C4-2B (cell line): ENCODE data around the gene DNAH6.

Experiments used
- ZFX ChIP-seq: fragments of 450-650 bp; IDR thresholded peaks from 2 replicates; pipeline ENCODE4 v1.6.1; 2017
- TF ChIP-seq, protein P1 (sequence below): fragments of 450-650 bp; conservative IDR thresholded peaks from 2 replicates; pipeline ENCODE4 v1.5.1; 2017; ENCODE audit warnings: mild to moderate bottlenecking

DNA sequence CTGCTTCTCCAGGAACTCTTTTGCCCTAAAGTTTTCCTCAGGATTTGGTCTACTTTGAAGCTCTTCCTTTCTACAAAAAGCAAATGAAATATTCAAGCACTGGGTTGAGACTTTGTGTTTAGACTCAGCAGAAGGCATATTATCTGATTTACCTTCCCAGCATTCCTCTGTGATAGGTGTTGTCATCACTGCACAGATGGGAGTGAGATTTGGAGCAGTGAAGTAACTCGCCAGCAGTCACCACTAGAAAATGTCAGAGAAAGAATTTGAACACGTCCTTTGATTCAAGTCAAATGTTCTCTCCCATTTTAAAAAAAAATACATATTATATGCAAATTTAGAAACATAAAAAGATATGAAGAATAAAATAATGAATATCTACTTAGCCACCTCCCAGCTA lies 112.2 kb downstream of the DNAH6 start:
- TF ChIP-seq, protein P1, sequence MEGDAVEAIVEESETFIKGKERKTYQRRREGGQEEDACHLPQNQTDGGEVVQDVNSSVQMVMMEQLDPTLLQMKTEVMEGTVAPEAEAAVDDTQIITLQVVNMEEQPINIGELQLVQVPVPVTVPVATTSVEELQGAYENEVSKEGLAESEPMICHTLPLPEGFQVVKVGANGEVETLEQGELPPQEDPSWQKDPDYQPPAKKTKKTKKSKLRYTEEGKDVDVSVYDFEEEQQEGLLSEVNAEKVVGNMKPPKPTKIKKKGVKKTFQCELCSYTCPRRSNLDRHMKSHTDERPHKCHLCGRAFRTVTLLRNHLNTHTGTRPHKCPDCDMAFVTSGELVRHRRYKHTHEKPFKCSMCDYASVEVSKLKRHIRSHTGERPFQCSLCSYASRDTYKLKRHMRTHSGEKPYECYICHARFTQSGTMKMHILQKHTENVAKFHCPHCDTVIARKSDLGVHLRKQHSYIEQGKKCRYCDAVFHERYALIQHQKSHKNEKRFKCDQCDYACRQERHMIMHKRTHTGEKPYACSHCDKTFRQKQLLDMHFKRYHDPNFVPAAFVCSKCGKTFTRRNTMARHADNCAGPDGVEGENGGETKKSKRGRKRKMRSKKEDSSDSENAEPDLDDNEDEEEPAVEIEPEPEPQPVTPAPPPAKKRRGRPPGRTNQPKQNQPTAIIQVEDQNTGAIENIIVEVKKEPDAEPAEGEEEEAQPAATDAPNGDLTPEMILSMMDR, result no peak
- TF ChIP-seq ZFX, result no peak
